Right lobe of liver (tissue), 4 donors: Measurements from ENCODE around the gene TBX1.

Experiments
- CTCF ChIP-seq, 4 donors: fragments of 200-600 bp in 3 of 4; fragments of 450-650 bp in 1 of 4; IDR thresholded peaks; one replicate each; pipeline versions ENCODE4 v1.5.1 to v1.8.0; 2016 to 2022; ENCODE audit warnings: antibody characterized with exemption in 4 of 4, mild to moderate bottlenecking in 2 of 4
- POLR2A ChIP-seq: fragments of 450-650 bp; IDR thresholded peaks from one replicate; pipeline ENCODE4 v1.6.1; 2017; ENCODE audit warnings: antibody characterized with exemption, mild to moderate bottlenecking
- donor health status: DM: no; HTN: no; CAD: no.
- donor health status: DM: no; HTN: no; CAD: no.
- donor health status: DM: no; HTN: yes; CAD: no.

DNA sequence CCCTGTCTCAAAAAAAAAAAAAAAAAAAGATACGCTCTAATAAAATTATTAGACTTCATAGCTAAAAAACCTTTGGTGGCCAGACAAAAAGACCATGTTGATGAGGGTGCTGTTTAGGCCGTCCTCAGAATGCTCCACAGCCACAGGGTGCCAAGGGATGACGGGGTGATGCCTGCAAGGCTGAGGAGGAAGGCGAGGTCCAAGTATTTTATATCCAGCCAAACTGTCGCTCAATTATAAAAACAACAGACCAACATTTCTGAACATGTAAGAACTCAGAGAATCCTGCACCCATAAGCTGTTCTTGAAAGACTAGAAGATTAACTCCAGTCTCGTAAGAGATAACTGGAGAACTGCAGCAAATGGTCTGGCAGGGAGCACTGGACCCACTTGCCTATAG lies 29.2 kb downstream of the TBX1 start:
- TF ChIP-seq CTCF (IDR thresholded peaks at IDR 0.05) (no peak), POLR2A (no peak)
